HG03045 (cell line): ENCODE results near the gene DIP2B.

ENCODE experiments used
- ATAC-seq: cut with Tn5 transposase; IDR thresholded peaks from one replicate; pipeline ENCODE4 v1.9.1; 2021; ENCODE audit warnings: mild to moderate bottlenecking, moderate library complexity; ENCODE audit not compliant: unreplicated experiment

DIP2B gene

DNA sequence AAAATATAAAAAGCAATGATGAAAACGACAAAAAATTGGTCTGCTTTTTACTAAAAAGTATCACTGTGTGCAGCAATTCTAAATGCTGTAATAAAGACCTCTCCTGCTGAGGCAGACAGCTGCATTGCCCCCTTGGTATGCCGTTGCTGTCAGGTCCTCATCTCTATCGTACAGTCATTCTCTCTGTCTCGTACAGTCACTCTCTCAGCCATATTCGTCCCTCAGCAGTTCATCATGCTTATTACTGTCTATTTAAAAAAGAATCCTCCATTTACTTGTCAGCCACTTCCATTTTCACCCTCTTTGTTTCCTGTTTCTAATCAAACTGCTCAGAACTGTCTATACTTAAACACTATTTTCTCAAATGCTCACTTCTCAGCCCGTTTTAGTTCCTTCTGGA, 123.6 kb downstream of the DIP2B start:
- no peak for ATAC-seq

GRCh38 chr12:50633955-50634354, 129.2 kb downstream of the DIP2B start:
- no peak for ATAC-seq

DNA sequence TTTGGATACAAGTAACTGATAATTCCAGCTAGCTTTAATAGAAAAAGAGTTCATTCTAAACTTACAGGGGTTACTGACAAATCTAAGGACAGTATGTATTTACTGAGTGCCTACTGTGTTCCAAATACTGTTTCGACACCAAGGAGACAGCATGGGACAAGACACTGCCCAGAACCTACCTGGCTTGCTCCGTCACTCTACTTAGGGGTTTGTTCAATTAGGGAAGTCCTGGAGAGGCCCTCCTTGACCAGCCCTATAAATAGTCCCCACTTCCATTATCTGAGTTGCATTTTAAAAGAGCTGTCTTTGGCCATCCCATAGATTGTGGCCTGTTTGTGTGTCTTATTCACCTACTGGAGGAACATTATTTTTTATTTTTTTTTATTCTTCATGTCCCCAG, 129.6 kb downstream of the DIP2B start:
- ATAC-seq: no peak

DNA sequence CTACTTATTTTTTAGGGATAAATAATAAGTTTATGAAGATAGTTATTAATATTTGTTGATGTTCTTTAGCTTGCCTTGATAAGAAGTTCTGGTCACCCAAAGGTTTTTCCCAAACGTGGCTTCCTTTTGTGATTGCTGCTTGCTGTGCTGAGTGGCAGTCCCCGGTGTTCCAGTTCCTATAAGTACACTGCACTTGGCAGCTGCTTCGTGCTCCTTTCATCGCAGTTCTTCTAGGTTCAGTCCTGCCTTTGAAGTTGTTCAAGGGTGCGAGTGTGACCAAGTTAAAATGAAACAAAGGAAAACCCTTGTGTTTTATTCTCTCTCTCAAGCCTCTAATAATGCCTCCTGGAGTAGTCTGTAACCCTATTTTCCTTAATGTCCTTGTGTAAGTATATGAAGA, 130.6 kb downstream of the DIP2B start:
- no peak for ATAC-seq

DNA sequence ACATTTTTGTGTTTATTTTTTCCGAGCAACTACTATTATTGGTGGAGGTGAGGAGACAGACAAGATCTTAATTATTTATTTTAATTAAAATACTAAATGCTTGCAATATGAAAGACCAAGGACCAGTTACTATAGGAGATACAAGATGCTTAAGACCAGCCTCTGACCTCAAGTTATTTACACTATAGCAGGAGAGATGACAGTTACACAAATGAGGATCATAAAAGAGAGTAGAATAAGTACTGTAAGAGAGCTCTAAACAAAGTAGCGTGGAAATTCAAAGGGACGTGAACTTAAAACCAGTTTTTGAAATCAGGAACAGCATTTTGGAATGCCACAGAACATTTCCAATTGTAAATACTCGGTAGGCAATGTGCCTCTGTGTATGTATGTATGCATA, 131.1 kb downstream of the DIP2B start:
- ATAC-seq: no peak

GRCh38 chr12:50636505-50636904, 131.7 kb downstream of the DIP2B start:
- ATAC-seq: no peak

DNA sequence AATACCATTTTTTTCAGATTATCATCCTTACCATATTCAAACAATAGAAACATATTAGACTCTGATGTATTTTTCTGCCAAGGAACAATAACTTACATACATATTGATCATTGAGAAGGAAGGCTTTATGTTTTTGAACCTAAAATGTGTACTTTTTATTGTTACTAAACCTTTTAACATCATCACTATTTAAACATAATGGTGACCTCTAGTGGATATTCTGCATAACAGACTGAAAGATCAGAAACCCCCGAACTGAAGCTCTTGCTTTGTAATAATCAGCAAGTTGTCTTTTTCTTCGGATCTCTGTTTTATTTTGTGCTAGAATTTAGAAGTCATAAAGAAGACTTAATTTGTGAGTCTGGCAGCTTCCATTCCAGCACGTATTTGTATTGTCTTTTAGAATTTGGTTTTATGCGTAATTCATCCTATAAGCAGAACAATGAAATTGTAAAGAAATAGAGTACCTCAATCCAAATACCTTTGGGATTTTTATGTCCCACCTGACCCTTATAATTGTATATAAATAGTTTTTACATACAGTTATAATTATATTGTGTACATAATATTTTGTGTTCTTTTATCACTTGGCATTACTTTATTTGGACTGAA, 133.2 kb downstream of the DIP2B start:
- no peak for ATAC-seq

DNA sequence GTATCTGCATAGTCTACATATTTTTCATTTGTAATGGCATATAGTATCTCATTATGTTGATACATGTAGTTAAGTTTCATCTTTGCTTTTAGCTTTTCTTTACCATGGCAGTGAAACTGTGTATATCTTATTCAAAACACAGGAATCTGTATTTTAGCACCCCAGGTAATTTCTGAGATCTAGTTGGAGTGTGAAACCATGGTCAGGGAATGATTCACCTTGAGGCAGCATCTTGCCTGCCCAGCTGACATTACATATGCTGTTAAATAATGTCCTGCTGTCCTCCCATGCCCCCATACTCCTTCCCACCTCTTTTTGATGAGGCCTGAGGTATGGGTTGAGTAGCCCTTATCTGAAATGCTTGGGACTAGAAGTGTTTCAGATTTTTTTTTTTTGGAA, 133.7 kb downstream of the DIP2B start:
- no peak for ATAC-seq

DNA sequence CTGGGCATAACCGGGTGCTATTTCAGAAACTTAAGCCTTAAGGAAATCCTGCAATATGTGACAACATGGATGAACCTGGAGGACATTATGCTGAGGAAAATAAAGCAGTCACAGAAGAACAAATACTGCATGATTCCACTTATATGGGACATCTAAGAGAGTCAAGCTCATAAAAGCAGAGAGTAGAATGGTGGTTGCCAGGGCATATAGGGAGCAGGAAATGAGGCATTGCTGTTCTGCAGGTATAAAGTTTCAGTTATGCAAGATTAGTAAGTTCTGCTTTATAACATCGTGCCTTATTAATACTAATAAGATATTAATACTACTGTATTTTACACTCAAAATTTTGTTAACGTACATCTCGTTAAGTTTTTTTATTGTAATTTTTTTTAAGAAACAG, 134.9 kb downstream of the DIP2B start:
- no peak for ATAC-seq

GRCh38 chr12:50640321-50640939, 135.6 kb downstream of the DIP2B start:
- no peak for ATAC-seq

DNA sequence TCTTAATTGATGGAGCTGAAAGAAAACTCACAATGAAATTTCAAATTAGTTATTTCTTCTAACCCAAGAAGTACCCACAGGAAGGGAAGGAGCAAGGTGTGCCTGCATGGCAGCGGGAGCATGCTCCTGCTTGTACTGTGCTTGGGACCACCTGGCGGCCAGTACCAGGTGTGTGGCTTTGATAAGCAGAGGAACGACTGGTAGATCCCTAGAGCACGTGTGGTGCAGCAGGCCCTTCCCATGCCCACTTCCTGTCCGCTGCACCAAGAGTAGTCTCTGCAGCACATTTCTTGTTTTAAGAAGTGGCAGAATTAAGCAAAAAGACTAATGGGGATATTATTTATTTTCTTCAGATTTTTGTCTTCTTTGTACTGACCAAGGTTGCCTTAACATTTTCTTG, 136.8 kb downstream of the DIP2B start:
- no peak for ATAC-seq

DNA sequence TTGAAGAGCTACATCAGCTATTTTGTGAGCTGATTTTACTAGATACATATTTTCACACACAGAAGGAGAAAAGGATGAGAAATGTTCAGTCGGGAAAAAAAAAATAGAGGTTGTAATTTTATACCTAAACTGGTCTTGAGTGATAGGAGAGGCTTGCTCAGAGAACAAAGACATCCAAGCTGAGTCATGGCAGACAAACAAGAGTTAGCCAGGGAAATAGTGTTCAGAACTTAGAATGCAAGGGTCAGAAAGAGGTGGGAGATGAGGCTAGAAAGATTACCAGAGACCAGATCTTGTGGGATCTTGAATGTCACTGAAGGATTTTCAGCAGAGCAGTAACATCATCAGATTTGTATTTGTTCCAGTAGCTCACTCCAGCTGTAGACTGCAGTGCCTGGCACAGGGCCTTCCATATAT, 137.3 kb downstream of the DIP2B start:
- no peak for ATAC-seq

DNA sequence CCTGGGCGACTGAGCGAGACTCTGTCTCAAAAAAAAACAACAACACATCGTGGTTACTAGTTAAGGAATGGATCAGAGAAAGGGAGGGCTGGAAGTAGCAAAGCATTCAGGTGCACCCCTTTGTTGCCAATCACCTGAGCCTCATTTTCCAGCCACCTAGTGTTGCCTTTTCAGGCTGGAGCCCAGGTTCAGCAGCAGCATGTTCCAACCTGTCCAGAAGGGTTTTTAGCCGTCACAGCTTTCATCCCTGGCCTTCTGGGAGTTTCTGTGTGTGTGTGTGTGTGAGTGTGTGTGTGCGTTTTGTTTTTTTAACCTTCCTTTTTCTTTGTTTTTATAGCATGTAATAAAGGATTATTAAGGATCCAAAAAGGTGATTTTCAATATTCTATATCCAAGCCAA, 138.0 kb downstream of the DIP2B start:
- no peak for ATAC-seq

DNA sequence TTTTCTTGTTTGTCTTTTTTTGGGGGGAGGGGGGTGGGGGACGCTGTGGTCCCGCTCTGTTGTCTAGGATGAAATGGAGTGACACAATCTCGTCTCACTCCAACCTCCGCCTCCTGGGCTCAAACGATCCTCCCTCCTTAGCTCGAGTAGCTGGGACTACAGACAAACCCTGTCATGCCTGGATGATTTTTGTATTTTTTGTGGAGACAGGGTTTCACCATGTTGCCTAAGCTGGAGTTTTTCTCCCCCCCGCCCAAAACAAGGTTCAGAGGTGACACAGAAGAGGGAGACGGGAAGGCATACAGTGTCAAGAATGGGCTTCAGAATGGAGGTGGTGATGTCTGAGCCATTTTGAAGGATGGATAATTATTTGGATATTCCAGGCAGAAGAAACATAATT, 142.2 kb downstream of the DIP2B start:
- ATAC-seq: no peak

DNA sequence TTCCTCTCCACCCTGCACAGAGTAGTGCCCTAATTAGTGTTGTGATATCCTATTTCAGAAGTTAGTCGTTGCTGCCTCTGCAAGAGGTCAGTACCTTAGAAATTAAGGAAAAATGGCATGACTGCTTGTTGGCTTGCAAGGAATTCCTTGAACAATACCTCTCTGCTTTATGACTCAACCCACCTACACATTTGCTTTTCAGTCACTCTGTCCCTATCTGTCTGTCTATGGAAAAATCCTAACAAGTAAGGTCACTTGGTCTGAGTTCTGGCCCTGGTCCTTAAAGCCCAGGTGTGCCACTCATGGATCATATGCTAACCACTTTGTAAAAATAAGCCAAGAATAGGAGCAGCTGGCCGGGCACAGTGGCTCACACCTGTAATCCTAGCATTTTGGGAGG, 142.7 kb downstream of the DIP2B start:
- ATAC-seq: no peak

DNA sequence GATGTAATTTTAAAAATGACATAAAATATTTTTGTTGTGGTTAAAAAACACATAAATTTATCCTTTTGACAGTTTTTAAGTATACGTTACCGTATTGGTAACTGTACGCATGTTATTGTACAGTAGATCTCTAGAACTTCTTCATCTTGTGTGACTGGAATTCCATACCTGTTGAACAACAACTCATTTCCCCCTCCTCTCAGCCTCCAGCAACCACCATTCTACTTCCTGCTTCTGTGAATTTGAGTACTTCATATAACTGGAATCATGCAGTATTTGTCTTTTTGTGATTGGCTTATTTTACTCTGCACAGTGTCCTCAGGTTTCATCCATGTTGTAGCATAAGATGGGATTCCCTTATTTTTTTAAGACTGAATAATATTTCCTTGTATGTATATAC, 145.5 kb downstream of the DIP2B start:
- no peak for ATAC-seq

DNA sequence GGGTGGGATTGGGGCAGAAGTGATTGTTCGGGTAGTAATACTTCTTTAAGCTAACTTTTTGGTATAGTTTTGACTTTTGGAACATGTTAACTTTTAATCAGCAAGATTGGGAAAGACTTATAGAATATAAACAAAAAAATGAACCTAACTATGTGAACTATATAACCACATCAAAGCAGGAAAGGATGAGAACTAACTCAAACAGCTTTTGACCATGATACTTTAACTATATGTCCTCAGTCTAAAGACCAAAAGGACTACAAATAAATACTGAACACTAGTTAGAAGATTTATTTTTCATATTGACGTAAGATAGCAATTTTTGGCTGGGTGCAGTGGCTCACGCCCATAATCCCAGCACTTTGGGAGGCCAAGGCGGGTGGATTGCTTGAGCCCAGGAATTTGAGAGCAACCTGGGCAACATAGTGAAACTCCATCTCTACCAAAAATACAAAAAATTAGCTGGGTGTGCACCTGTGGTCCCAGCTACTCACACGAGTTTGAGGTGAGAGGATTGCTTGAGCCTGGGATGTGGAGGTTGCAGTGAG, 150.7 kb downstream of the DIP2B start:
- no peak for ATAC-seq

DNA sequence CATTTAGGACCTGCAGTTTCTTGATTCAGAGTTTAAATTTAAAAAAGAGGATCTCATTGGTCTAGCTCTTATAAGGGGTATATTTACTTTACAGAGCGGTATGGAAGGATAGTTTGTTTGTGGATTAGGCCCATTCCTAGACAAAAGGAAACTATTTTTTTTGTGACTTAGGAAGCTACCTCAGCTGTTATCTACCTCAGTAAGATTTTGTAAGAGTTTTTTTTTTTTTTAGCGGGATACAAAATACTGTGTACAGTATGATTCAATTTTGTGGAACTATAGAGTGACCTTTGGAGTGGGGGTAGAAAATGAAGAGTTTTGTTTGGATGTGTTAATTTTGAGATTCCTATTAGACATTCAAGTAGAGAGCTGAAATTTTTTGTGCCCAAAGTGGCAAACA, 154.5 kb downstream of the DIP2B start:
- no peak for ATAC-seq

GRCh38 chr12:50659690-50660424, 155.1 kb downstream of the DIP2B start:
- no peak for ATAC-seq

- ATAC-seq: no peak
These were observed 155.6 kb downstream of the DIP2B start for GRCh38 chr12:50660425-50660822.

DNA sequence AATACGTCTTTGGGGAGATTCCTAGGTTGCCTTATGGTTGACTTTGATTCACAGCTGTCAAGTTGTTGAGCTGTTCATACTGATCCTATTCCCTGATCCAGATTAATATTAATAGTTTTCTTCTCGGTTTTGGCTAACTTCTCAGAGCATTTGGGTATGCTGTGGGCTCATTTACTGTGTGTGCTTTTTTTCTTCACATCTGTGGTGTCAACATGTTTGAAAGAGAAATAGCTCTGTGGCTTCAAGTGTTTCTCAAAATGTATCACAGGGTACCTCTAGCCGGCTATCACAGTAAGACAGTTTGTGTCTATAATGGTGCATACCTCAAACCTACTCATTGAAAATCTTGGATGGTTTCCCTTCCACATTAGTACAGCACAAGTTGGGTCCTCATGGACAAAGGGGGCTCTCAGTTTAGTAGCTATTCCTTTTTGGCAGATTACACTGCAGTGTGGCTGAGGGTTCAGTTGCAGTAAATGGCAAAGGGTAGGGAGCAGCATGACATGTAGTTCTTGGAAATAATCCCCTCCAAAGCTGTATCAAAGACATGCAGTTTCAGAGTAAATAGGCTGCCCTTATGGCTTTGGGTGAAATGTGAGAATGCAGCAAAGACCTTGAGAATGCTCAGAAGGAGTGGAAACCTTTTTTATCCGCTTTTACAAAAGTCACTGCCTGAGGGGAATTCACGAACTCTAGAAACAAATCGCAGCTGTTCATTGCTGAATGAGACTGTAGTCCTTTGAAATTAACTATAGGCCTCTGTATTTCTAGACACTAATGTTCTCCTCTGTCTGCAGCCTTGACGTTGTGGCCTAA, 156.7 kb downstream of the DIP2B start:
- ATAC-seq: no peak
